ENCODE measurements around the gene AFF3.

DNA sequence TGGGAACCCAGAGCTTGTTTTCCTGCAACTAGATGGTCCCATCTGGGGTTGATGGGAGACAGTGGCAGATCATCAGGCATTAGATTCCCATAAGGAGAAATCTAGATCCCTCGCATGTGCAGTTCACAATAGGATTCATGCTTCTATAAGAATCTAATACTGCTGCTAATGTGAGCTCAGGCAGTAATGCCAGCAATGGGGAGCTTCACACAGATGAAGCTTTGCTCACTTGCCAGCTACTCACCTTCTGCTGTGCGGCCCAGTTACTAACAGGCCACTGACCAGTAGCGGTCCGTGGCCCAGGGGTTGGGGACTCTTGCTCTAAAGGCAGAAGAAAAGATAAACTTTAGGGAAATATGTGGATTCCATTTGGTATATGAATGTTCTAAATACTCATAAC lies 192.9 kb downstream of the AFF3 start:
- TF ChIP-seq, protein P1, sequence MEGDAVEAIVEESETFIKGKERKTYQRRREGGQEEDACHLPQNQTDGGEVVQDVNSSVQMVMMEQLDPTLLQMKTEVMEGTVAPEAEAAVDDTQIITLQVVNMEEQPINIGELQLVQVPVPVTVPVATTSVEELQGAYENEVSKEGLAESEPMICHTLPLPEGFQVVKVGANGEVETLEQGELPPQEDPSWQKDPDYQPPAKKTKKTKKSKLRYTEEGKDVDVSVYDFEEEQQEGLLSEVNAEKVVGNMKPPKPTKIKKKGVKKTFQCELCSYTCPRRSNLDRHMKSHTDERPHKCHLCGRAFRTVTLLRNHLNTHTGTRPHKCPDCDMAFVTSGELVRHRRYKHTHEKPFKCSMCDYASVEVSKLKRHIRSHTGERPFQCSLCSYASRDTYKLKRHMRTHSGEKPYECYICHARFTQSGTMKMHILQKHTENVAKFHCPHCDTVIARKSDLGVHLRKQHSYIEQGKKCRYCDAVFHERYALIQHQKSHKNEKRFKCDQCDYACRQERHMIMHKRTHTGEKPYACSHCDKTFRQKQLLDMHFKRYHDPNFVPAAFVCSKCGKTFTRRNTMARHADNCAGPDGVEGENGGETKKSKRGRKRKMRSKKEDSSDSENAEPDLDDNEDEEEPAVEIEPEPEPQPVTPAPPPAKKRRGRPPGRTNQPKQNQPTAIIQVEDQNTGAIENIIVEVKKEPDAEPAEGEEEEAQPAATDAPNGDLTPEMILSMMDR (IDR thresholded peaks at IDR 0.05), result no peak
- no peak for TF ChIP-seq POLR2A (IDR thresholded peaks at IDR 0.05)
